ENCODE data around the gene NPPB. TPM values are rescaled to one million over a fixed set of nuclear protein-coding genes. Genes with fewer than 3 reads are reported as not detected.
A peak's percentile ranks its signal among the peaks of the same experiment; 100 is the strongest.

The NPPB gene
- total and polyA plus RNA-seq, 7 experiments from 2014 or later, result not detected

DNA sequence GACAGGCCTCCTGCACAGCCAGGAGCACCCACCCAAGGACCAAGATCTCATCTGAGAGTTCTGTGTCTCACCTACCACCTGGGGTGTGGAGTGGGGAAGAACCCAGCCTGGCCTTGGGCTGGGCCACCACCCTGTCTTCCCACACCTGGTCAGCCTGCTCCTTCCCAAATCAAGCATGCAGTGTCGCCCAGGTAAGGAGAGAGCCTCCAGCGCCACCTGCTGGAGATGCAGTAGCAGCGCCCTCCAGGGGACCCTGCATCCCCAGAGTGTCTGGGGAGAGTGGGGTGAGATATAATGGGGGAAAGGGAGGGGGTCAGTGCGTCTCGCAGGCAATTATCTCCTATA, 35.1 kb upstream of the NPPB start:
- Histone ChIP-seq H3K4me1 (ENCODE audit: control insufficient read depth in 2 of 2, insufficient read depth in 2 of 2, low read length in 2 of 2) (no peaks in the 10 kb centered on the region), H3K27ac (ENCODE audit: low read depth, low read length) (no peak overlapping the region), H3K9me3 (ENCODE audit: control insufficient read depth in 2 of 3, low read length in 3 of 3) (no peaks in the 10 kb centered on the region), H3K4me3 (ENCODE audit: low read length) (no peak overlapping the region), H3K36me3 (ENCODE audit: control insufficient read depth in 2 of 3, insufficient read depth in 3 of 3, low read length in 3 of 3) (no peaks in the 10 kb centered on the region), H3K27me3 (ENCODE audit: control insufficient read depth in 2 of 2, insufficient read depth in 2 of 2, low read length in 2 of 2) (peaks cover 0 to 4% of the 10 kb centered on the region in 2 donors)
- ChIA-PET POLR2A (interaction anchor here (0.9 to 1.4 kb wide), 2 partner anchors 14 to 16 kb away, joined by 5 read pairs; no protein-coding TSS in a partner anchor), CTCF (interaction anchor here (0.6 kb wide), 1 partner anchor 668 kb away, joined by 3 read pairs; no protein-coding TSS in a partner anchor)
- DNase-seq (peak; percentile 41 to 77 (median 61)), ATAC-seq (peak; percentile 91)
- peaks cover 0 to 1% (median 0%) of the 10 kb centered on the region in 11 donors for H3K9me3 Mint-ChIP-seq
- H3K27ac Mint-ChIP-seq, result peak overlapping the region in 2 of 9 donors; percentile 25 to 54
- peak overlapping the region in 1 of 10 donors; percentile 2 for H3K4me3 Mint-ChIP-seq
- peaks cover 0 to 4% (median 0%) of the 10 kb centered on the region in 7 donors for H3K4me1 Mint-ChIP-seq
- H3K36me3 Mint-ChIP-seq, result no peaks in the 10 kb centered on the region
- intact Hi-C loops (cut with micrococcal nuclease), result loop anchor here (1.0 to 5.0 kb wide), 5 partner anchors 13 to 857 kb away; partner anchors contain the start of genes FBXO2 (in 1 of the 2) and FBXO44 (in 1 of the 2)
- H3K27me3 Mint-ChIP-seq, result peaks cover 20 to 49% (median 31%) of the 10 kb centered on the region in 5 donors

- Histone ChIP-seq H3K27me3 (ENCODE audit: control insufficient read depth in 2 of 2, insufficient read depth in 2 of 2, low read length in 2 of 2) (no peaks in the 10 kb centered on the region), H3K36me3 (ENCODE audit: control insufficient read depth in 2 of 3, insufficient read depth in 3 of 3, low read length in 3 of 3) (no peaks in the 10 kb centered on the region), H3K27ac (ENCODE audit: low read depth, low read length) (no peak overlapping the region), H3K4me3 (ENCODE audit: low read length) (no peak overlapping the region), H3K4me1 (ENCODE audit: control insufficient read depth in 2 of 2, insufficient read depth in 2 of 2, low read length in 2 of 2) (no peaks in the 10 kb centered on the region), H3K9me3 (ENCODE audit: control insufficient read depth in 2 of 3, low read length in 3 of 3) (no peaks in the 10 kb centered on the region)
- intact Hi-C loops (cut with micrococcal nuclease), result loop anchor here in 1 of 2 donors (5.0 kb wide), 1 partner anchor 239 kb away; the partner anchor contains the start of genes FBXO2 and FBXO44
- ATAC-seq (no peak), DNase-seq (no peak)
- Mint-ChIP-seq H3K36me3 (no peaks in the 10 kb centered on the region), H3K4me3 (no peak overlapping the region), H3K4me1 (peaks cover 0 to 4% (median 0%) of the 10 kb centered on the region in 7 donors), H3K27ac (no peak overlapping the region), H3K27me3 (peaks cover 10 to 30% (median 22%) of the 10 kb centered on the region in 5 donors), H3K9me3 (peaks cover 0 to 1% (median 0%) of the 10 kb centered on the region in 11 donors)
- ChIA-PET CTCF (interaction anchor here (0.7 to 1.4 kb wide), 3 partner anchors 39 to 52 kb away, joined by 4 to 6 read pairs (median 4); no protein-coding TSS in a partner anchor), POLR2A (interaction anchor here (0.7 kb wide), 1 partner anchor 17 kb away, joined by 3 read pairs; no protein-coding TSS in a partner anchor)
These were observed 32.9 kb upstream of the NPPB start for GRCh38 chr1:11891433-11892186.

DNA sequence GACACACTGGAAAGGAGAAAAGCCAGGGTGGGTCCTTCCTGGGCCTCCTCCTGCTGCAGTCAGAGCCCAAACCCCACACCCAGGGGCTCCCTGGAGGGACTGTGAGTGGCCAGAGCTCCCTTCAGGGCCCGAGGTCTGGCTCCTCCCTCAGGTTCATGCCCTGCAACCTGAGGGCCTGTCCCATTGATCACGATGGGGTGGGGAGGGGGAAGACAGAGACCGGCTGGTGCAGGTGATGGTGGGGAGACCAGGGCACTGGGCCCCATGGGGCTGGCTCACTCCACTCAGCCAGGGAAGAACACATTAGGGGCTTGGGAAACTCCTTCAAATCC, 30.1 kb upstream of the NPPB start:
- intact Hi-C loops (cut with micrococcal nuclease), result no loop called here
- CTCF ChIA-PET, result no interaction called here
- Mint-ChIP-seq H3K4me1 (peaks cover 0 to 7% (median 0%) of the 10 kb centered on the region in 7 donors), H3K27ac (no peak overlapping the region), H3K4me3 (no peak overlapping the region), H3K36me3 (no peaks in the 10 kb centered on the region), H3K27me3 (peaks cover 4 to 18% (median 9%) of the 10 kb centered on the region in 5 donors), H3K9me3 (no peaks in the 10 kb centered on the region)
- DNase-seq (no peak), ATAC-seq (no peak)
- Histone ChIP-seq H3K4me1 (ENCODE audit: control insufficient read depth in 2 of 2, insufficient read depth in 2 of 2, low read length in 2 of 2) (no peaks in the 10 kb centered on the region), H3K4me3 (ENCODE audit: low read length) (no peak overlapping the region), H3K27me3 (ENCODE audit: control insufficient read depth in 2 of 2, insufficient read depth in 2 of 2, low read length in 2 of 2) (no peaks in the 10 kb centered on the region), H3K9me3 (ENCODE audit: control insufficient read depth in 2 of 3, low read length in 3 of 3) (no peaks in the 10 kb centered on the region), H3K27ac (ENCODE audit: low read depth, low read length) (no peak overlapping the region), H3K36me3 (ENCODE audit: control insufficient read depth in 2 of 3, insufficient read depth in 3 of 3, low read length in 3 of 3) (no peaks in the 10 kb centered on the region)
- POLR2A ChIA-PET, result no interaction called here

- Mint-ChIP-seq H3K4me1 (peaks cover 0 to 6% (median 0%) of the 10 kb centered on the region in 7 donors), H3K27ac (no peak overlapping the region), H3K27me3 (peaks cover 0 to 13% (median 9%) of the 10 kb centered on the region in 5 donors), H3K9me3 (no peaks in the 10 kb centered on the region), H3K36me3 (no peaks in the 10 kb centered on the region), H3K4me3 (no peak overlapping the region)
- H3K27me3 ChIP-seq (ENCODE audit: control insufficient read depth in 2 of 2, insufficient read depth in 2 of 2, low read length in 2 of 2), result no peaks in the 10 kb centered on the region
- H3K36me3 ChIP-seq (ENCODE audit: control insufficient read depth in 2 of 3, insufficient read depth in 3 of 3, low read length in 3 of 3), result no peaks in the 10 kb centered on the region
- H3K27ac ChIP-seq (ENCODE audit: low read depth, low read length), result no peak overlapping the region
- ATAC-seq (no peak), DNase-seq (no peak)
- H3K9me3 ChIP-seq (ENCODE audit: control insufficient read depth in 2 of 3, low read length in 3 of 3), result no peaks in the 10 kb centered on the region
- H3K4me1 ChIP-seq (ENCODE audit: control insufficient read depth in 2 of 2, insufficient read depth in 2 of 2, low read length in 2 of 2), result no peaks in the 10 kb centered on the region
- intact Hi-C loops (cut with micrococcal nuclease), result no loop called here
- ChIA-PET CTCF (no interaction called here), POLR2A (no interaction called here)
- no peak overlapping the region for H3K4me3 ChIP-seq (ENCODE audit: low read length)
These were observed 29.6 kb upstream of the NPPB start for GRCh38 chr1:11888206-11888876.

- POLR2A ChIA-PET, result no interaction called here
- CTCF ChIA-PET, result no interaction called here
- Histone ChIP-seq H3K9me3 (ENCODE audit: control insufficient read depth in 2 of 3, low read length in 3 of 3) (no peaks in the 10 kb centered on the region), H3K36me3 (ENCODE audit: control insufficient read depth in 2 of 3, insufficient read depth in 3 of 3, low read length in 3 of 3) (no peaks in the 10 kb centered on the region), H3K27ac (ENCODE audit: low read depth, low read length) (no peak overlapping the region), H3K27me3 (ENCODE audit: control insufficient read depth in 2 of 2, insufficient read depth in 2 of 2, low read length in 2 of 2) (no peaks in the 10 kb centered on the region), H3K4me1 (ENCODE audit: control insufficient read depth in 2 of 2, insufficient read depth in 2 of 2, low read length in 2 of 2) (no peaks in the 10 kb centered on the region), H3K4me3 (ENCODE audit: low read length) (no peak overlapping the region)
- intact Hi-C loops (cut with micrococcal nuclease), result no loop called here
- Mint-ChIP-seq H3K4me1 (peaks cover 0 to 9% (median 0%) of the 10 kb centered on the region in 7 donors), H3K27ac (no peak overlapping the region), H3K36me3 (no peaks in the 10 kb centered on the region), H3K9me3 (no peaks in the 10 kb centered on the region), H3K4me3 (no peak overlapping the region), H3K27me3 (peaks cover 0 to 14% (median 9%) of the 10 kb centered on the region in 5 donors)
- ATAC-seq (no peak), DNase-seq (no peak)
These were observed 28.9 kb upstream of the NPPB start for GRCh38 chr1:11887666-11888007.

DNA sequence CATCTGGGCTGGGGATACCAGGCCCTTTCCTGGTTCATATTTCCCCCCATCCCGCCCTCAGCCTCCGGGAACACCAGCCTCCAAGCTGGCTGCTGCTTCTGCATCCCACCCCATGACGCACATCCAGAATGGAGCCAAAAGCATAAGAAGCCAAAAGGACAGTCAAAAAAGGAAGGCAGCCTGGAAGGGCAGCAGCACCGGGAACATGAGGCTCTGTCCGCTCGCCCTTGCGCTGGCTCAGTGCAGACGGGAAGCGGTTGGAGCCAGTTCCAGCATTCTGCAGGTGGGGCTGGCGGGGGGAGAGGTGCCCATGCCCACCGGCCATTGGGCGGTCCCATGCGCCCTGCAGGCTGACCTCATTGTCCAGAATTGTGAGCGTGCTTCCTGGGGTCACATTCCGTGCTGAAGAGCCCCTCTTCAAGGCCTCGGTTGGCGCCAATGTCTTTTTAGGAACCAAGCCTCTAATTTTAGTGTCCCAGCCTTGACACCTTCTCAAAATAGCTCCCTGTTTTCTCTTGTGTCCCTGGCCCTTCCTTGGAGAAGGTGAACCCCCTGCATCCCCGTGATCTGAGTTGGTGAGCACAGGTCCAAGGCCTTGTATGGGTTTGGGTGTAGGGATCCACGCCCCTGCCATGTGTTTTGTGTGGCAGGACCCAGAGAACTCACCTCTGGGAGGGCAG, 28.4 kb upstream of the NPPB start:
- H3K27me3 ChIP-seq (ENCODE audit: control insufficient read depth in 2 of 2, insufficient read depth in 2 of 2, low read length in 2 of 2), result no peaks in the 10 kb centered on the region
- DNase-seq, result no peak
- H3K27ac Mint-ChIP-seq, result peak overlapping the region in 1 of 9 donors; percentile 31
- H3K9me3 ChIP-seq (ENCODE audit: control insufficient read depth in 2 of 3, low read length in 3 of 3), result no peaks in the 10 kb centered on the region
- peaks cover under 1 to 11% (median 6%) of the 10 kb centered on the region in 5 donors for H3K27me3 Mint-ChIP-seq
- no peaks in the 10 kb centered on the region for H3K36me3 Mint-ChIP-seq
- intact Hi-C loops (cut with micrococcal nuclease), result no loop called here
- peaks cover 0 to 9% (median 0%) of the 10 kb centered on the region in 7 donors for H3K4me1 Mint-ChIP-seq
- POLR2A ChIA-PET, result no interaction called here
- ATAC-seq, result no peak
- no peaks in the 10 kb centered on the region for H3K36me3 ChIP-seq (ENCODE audit: control insufficient read depth in 2 of 3, insufficient read depth in 3 of 3, low read length in 3 of 3)
- no peak overlapping the region for H3K4me3 ChIP-seq (ENCODE audit: low read length)
- peaks cover 0 to 2% (median 0%) of the 10 kb centered on the region in 11 donors for H3K9me3 Mint-ChIP-seq
- H3K27ac ChIP-seq (ENCODE audit: low read depth, low read length), result no peak overlapping the region
- H3K4me1 ChIP-seq (ENCODE audit: control insufficient read depth in 2 of 2, insufficient read depth in 2 of 2, low read length in 2 of 2), result no peaks in the 10 kb centered on the region
- no peak overlapping the region for H3K4me3 Mint-ChIP-seq
- CTCF ChIA-PET, result no interaction called here
